NCI-H1930 (cell line): ENCODE results near the gene NEDD8.
"Not testable (repeated sequence)": the region's sequence is repeated elsewhere in the genome, so short reads cannot be mapped to it uniquely, and the experiment has no call there.

Experiments
- DNase-seq, 2 experiments: peaks; one replicate each; lab custom pipeline; 2025; lab: John Stamatoyannopoulos, UW

The NEDD8 gene

GRCh38 chr14:24222987-24223386 lies 9.2 kb downstream of the NEDD8 start:
- DNase-seq = not testable (repeated sequence)

GRCh38 chr14:24219521-24219920 lies 12.6 kb downstream of the NEDD8 start:
- DNase-seq = no peak

GRCh38 chr14:24219080-24219479 lies 13.1 kb downstream of the NEDD8 start:
- no peak for DNase-seq

- DNase-seq = not testable (repeated sequence)
These were observed 15.3 kb downstream of the NEDD8 start for GRCh38 chr14:24216876-24217275.

GRCh38 chr14:24216345-24216699 lies 15.8 kb downstream of the NEDD8 start:
- DNase-seq = no peak

GRCh38 chr14:24215495-24216344 lies 16.4 kb downstream of the NEDD8 start, which contains the start of gene MDP1:
TSS of gene MDP1 (minus strand) at chr14:24216066. CDS start at chr14:24215955, 111 bp downstream.
- DNase-seq = peak; percentile 76 to 89

GRCh38 chr14:24213866-24214662 lies 18.1 kb downstream of the NEDD8 start:
- DNase-seq = no peak

GRCh38 chr14:24212924-24213865 lies 19.0 kb downstream of the NEDD8 start, which contains the start of gene CHMP4A:
TSS of gene CHMP4A (minus strand) at chr14:24213488. CDS start at chr14:24213439, 49 bp downstream.
- DNase-seq = peak; percentile 93 to 94

- no peak for DNase-seq
These were observed 20.9 kb downstream of the NEDD8 start for GRCh38 chr14:24211311-24211710.

GRCh38 chr14:24207625-24208024 lies 24.5 kb downstream of the NEDD8 start:
- no peak for DNase-seq

- DNase-seq = no peak
These were observed 25.0 kb downstream of the NEDD8 start for GRCh38 chr14:24207104-24207551.

GRCh38 chr14:24206260-24207103 lies 25.7 kb downstream of the NEDD8 start:
- no peak for DNase-seq

GRCh38 chr14:24204163-24205146 lies 27.7 kb downstream of the NEDD8 start:
- DNase-seq = no peak

GRCh38 chr14:24203249-24203886 lies 28.8 kb downstream of the NEDD8 start:
- not testable (repeated sequence) for DNase-seq

GRCh38 chr14:24202538-24202937 lies 29.6 kb downstream of the NEDD8 start:
- not testable (repeated sequence) for DNase-seq

- DNase-seq = no peak
These were observed 33.2 kb downstream of the NEDD8 start for GRCh38 chr14:24198814-24199524.

GRCh38 chr14:24197056-24197450 lies 35.1 kb downstream of the NEDD8 start:
- no peak for DNase-seq
